ENCODE measurements around the gene CTDSP2. TPM values are rescaled to one million over a fixed set of nuclear protein-coding genes. Genes with fewer than 3 reads are reported as not detected.

Gene CTDSP2
- total and polyA plus RNA-seq, 2 of the 8 experiments (the other 6 are each of a cell fraction or from before 2014, with no cell fraction given) = 71.3 to 91.7 TPM

DNA sequence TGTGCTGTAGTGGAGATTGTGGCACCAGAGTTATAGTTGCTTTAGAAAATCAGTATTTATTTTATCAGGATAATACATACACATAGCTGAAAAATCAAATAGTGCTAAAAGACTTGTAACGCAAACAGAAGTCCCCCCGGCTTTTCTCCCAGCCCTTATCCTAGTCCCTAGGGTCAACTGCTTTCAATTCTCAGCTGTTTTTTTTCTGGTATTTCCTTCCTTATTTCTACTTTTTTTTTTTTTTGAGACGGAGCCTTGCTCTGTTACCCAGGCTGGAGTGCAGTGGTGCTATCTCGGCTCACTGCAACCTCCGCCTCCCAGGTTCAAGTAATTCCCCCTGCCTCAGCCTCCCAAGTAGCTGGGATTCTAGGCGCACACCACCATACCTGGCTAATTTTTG is 8.4 kb upstream of the CTDSP2 start:
- no peak overlapping the region for H2AFZ ChIP-seq (ENCODE audit: low read length)
- peaks cover 15 to 28% (median 21%) of the 10 kb centered on the region in 4 experiments for H3K4me1 ChIP-seq (replicated peaks in 1 of 4; ENCODE audit: control insufficient read depth in 3 of 4, insufficient read depth in 4 of 4, low read length in 3 of 4)
- H3K4me2 ChIP-seq (ENCODE audit: insufficient read depth in 1 of 2, low read depth in 2 of 2, low read length in 2 of 2) = no peak overlapping the region
- no peak overlapping the region for H3K4me3 ChIP-seq (ENCODE audit: extremely low read depth in 1 of 4, insufficient read depth in 2 of 4, low read depth in 3 of 4, low read length in 4 of 4)
- H4K8ac ChIP-seq (ENCODE audit: extremely low read depth, insufficient read depth, low read length) = no peak overlapping the region
- FAIRE-seq (no peak), DNase-seq (ENCODE audit: low read depth in 1 of 2, low spot score in 2 of 2) (no peak)
- H3K79me1 ChIP-seq (ENCODE audit: low read depth, low read length) = no peaks in the 10 kb centered on the region
- H3K18ac ChIP-seq (ENCODE audit: extremely low read depth, low read length) = no peak overlapping the region
- no peak overlapping the region for H3K23ac ChIP-seq (ENCODE audit: insufficient read length)
- H2BK12ac ChIP-seq (ENCODE audit: low read depth, low read length) = no peak overlapping the region
- WGBS, 2 experiments (ENCODE audit: extremely low coverage in 1 of 2, insufficient coverage in 1 of 2, insufficient read length in 1 of 2, insufficient replicate concordance in 2 of 2, low coverage in 1 of 2, low lambda C conversion rate in 2 of 2, missing lambda C conversion rate in 1 of 2) = 91% methylated on average over 4 of the region's 6 CpGs; no CpG with 5 or more reads in 1 of the 2 experiments
- ChIA-PET POLR2A (ENCODE audit: partially characterized antibody) (interaction anchor here (1.4 to 29.9 kb wide), 4 partner anchors 1 to 42 kb away, joined by 3 to 722 read pairs (median 452); partner anchors contain the start of gene CTDSP2), CTCF (ENCODE audit: partially characterized antibody) (interaction anchor here (1.1 to 6.0 kb wide), 7 partner anchors 9 to 50 kb away, joined by 4 to 58 read pairs (median 43); no protein-coding TSS in a partner anchor)
- H3K36me3 ChIP-seq (ENCODE audit: control insufficient read depth in 2 of 4, insufficient read depth in 4 of 4, low read length in 3 of 4) = no peaks in the 10 kb centered on the region
- no peak overlapping the region for H3K56ac ChIP-seq (replicated peaks; ENCODE audit: insufficient read length, low read depth, low read length)
- H4K20me1 ChIP-seq (replicated peaks in 1 of 2; ENCODE audit: control insufficient read depth in 1 of 2, insufficient read depth in 2 of 2, low read length in 2 of 2) = no peaks in the 10 kb centered on the region
- H2BK5ac ChIP-seq (ENCODE audit: low read depth, low read length) = no peak overlapping the region
- H3K14ac ChIP-seq (ENCODE audit: insufficient read length) = no peak overlapping the region
- no peak overlapping the region for H2BK120ac ChIP-seq (replicated peaks; ENCODE audit: low read depth, low read length)
- no peak overlapping the region for H4K5ac ChIP-seq (ENCODE audit: insufficient read length, low read depth, low read length)
- H3K4ac ChIP-seq (replicated peaks; ENCODE audit: insufficient read length, low read depth, low read length) = no peak overlapping the region
- no peaks in the 10 kb centered on the region for H3K79me2 ChIP-seq (ENCODE audit: control insufficient read depth in 1 of 2, insufficient read depth in 2 of 2, low read length in 2 of 2)
- no peak overlapping the region for H2BK15ac ChIP-seq (ENCODE audit: low read length)
- no peak overlapping the region for H3K27ac ChIP-seq (ENCODE audit: low read depth, low read length)
- H2BK20ac ChIP-seq (ENCODE audit: low read length) = no peak overlapping the region
- H4K91ac ChIP-seq (replicated peaks; ENCODE audit: insufficient read length, low read length) = no peak overlapping the region
- H3K27me3 ChIP-seq (replicated peaks in 1 of 4; ENCODE audit: control insufficient read depth in 3 of 4, extremely low read depth in 1 of 4, insufficient read depth in 3 of 4, low read length in 3 of 4) = peaks cover 0 to 3% (median 1%) of the 10 kb centered on the region in 4 experiments; a peak in 3 of 7 replicates
- peaks cover 8% of the 10 kb centered on the region; the same call in 1 of the 2 replicates for H3K23me2 ChIP-seq (ENCODE audit: low read depth, low read length)
- no peak overlapping the region for H2AK5ac ChIP-seq (ENCODE audit: low read depth, low read length)
- no peaks in the 10 kb centered on the region for H3K9me3 ChIP-seq (ENCODE audit: insufficient read depth in 2 of 2, low read depth in 1 of 2, low read length in 1 of 2)
- no peak overlapping the region for H3K9ac ChIP-seq (replicated peaks in 1 of 4; ENCODE audit: extremely low read depth in 1 of 4, low read depth in 3 of 4, low read length in 3 of 4)
- TF ChIP-seq SP2 (IDR thresholded peaks at IDR 0.05; ENCODE audit: low read length) = no peak
- TF ChIP-seq SP1 (IDR thresholded peaks at IDR 0.05; ENCODE audit: low read depth, low read length) = no peak
- no peak for TF ChIP-seq POLR2A (IDR thresholded peaks at IDR 0.05; ENCODE audit: control extremely low read depth in 1 of 2, low read depth in 2 of 2, low read length in 2 of 2)
- no peak for TF ChIP-seq GABPA (IDR thresholded peaks at IDR 0.05; ENCODE audit: borderline replicate concordance, insufficient read depth, low read length)

Data from H1 (cell line).